ENCODE measurements around the gene CGAS.
"Not testable (repeated sequence)": the region's sequence is repeated elsewhere in the genome, so short reads cannot be mapped to it uniquely, and the experiment has no call there.

The CGAS gene

DNA sequence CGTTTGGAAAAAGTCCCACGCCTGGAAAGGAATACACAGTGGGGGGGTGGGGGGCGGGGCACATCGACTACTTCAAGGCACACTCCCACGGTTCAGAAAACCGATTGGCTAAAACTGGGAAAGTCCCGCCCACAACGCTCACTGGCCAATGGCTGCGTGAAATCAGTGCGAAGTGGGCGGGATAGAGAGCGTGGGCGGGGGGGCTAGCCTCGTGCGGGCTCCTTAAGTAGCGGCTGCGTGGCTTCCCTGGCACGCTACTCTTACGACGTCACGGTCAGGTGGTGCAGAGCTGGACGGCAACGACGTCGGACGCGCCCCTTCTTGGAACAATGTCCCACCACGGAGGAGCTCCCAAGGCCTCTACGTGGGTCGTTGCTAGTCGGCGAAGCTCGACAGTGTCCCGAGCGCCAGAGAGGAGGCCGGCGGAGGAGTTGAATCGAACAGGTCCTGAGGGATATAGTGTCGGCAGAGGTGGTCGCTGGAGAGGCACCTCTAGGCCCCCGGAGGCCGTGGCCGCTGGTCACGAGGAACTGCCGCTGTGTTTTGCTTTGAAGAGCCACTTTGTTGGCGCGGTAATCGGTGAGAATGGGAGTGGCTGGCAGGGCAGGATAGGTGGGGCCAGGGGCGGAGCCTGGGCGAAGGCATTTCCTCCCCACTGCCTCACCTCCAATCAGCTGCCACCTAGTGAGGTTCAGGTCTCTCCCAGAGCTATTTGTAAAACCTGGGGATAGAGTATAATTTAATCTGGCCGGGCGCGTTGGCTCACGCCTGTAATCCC, 57.3 kb downstream of the CGAS start, which contains the start of gene DDX43:
Gene DDX43, plus strand, starts transcription at position 252 of the 778 bp plus-strand sequence. Its CDS starts 78 bp downstream, at position 330.
- no peak for DNase-seq

DNA sequence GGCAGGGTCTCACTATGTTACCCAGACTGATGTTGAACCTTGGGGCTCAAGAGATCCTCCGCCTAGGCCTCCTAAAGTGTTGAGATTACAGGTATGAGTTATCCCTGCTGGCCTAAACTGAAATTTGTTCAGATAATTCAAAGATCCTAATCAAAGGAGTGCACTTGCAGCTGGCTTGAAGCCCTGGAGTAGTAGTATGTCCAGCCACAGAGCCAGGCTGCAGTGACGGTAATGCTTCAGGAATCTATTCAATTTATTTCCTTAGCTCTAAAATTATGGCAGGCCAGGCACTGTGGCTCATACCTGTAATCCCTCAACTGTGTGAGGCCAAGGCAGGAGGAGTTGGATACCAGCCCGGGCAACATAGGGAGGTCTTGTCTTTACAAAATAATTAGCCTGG, 58.8 kb downstream of the CGAS start:
- H3K9ac ChIP-seq (ENCODE audit: low read depth, low read length): no peak overlapping the region
- H3K36me3 ChIP-seq (ENCODE audit: insufficient read depth, low read length): no peaks in the 10 kb centered on the region
- H2AFZ ChIP-seq (ENCODE audit: low read depth, low read length): no peak overlapping the region
- TF ChIP-seq, protein P1, sequence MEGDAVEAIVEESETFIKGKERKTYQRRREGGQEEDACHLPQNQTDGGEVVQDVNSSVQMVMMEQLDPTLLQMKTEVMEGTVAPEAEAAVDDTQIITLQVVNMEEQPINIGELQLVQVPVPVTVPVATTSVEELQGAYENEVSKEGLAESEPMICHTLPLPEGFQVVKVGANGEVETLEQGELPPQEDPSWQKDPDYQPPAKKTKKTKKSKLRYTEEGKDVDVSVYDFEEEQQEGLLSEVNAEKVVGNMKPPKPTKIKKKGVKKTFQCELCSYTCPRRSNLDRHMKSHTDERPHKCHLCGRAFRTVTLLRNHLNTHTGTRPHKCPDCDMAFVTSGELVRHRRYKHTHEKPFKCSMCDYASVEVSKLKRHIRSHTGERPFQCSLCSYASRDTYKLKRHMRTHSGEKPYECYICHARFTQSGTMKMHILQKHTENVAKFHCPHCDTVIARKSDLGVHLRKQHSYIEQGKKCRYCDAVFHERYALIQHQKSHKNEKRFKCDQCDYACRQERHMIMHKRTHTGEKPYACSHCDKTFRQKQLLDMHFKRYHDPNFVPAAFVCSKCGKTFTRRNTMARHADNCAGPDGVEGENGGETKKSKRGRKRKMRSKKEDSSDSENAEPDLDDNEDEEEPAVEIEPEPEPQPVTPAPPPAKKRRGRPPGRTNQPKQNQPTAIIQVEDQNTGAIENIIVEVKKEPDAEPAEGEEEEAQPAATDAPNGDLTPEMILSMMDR (IDR thresholded peaks at IDR 0.05; ENCODE audit: borderline replicate concordance, extremely low read depth, low read length, poor library complexity, severe bottlenecking): no peak
- TF ChIP-seq EZH2 (IDR thresholded peaks at IDR 0.05; ENCODE audit: borderline replicate concordance, low read depth, low read length, severe bottlenecking): no peak
- H3K79me2 ChIP-seq (ENCODE audit: insufficient read depth, low read length): no peaks in the 10 kb centered on the region
- no peaks in the 10 kb centered on the region for H3K4me1 ChIP-seq (ENCODE audit: insufficient read depth, low read length)
- no peak overlapping the region for H3K27ac ChIP-seq (ENCODE audit: low read length)
- H4K20me1 ChIP-seq (ENCODE audit: insufficient read depth, low read length): no peaks in the 10 kb centered on the region
- ATAC-seq (ENCODE audit: insufficient read depth, low read depth) (no peak), DNase-seq (no peak)
- H3K27me3 ChIP-seq (ENCODE audit: insufficient read depth, low read length, poor library complexity): peaks cover 7% of the 10 kb centered on the region
- H3K9me3 ChIP-seq (ENCODE audit: insufficient read depth, low read length, severe bottlenecking): no peaks in the 10 kb centered on the region
- H3K4me3 ChIP-seq (ENCODE audit: low read depth in 1 of 2, low read length in 2 of 2): no peak overlapping the region
- no peak overlapping the region for H3K4me2 ChIP-seq (ENCODE audit: insufficient read depth, low read length)

More for the DNA sequence above, 57.3 kb downstream of the CGAS start, which contains the start of gene DDX43:
- Histone ChIP-seq H3K27me3 (ENCODE audit: insufficient read depth, low read length, poor library complexity) (no peaks in the 10 kb centered on the region), H3K27ac (ENCODE audit: low read length) (no peak within 1 kb of the TSS), H3K9me3 (ENCODE audit: insufficient read depth, low read length, severe bottlenecking) (no peaks in the 10 kb centered on the region), H3K36me3 (ENCODE audit: insufficient read depth, low read length) (no peaks in the 10 kb centered on the region), H3K79me2 (ENCODE audit: insufficient read depth, low read length) (no peaks in the 10 kb centered on the region), H3K4me1 (ENCODE audit: insufficient read depth, low read length) (no peaks in the 10 kb centered on the region), H2AFZ (ENCODE audit: low read depth, low read length) (no peak within 1 kb of the TSS), H3K4me2 (ENCODE audit: insufficient read depth, low read length) (no peak within 1 kb of the TSS), H3K9ac (ENCODE audit: low read depth, low read length) (no peak within 1 kb of the TSS), H4K20me1 (ENCODE audit: insufficient read depth, low read length) (no peaks in the 10 kb centered on the region), H3K4me3 (ENCODE audit: low read depth in 1 of 2, low read length in 2 of 2) (no peak within 1 kb of the TSS)
- TF ChIP-seq, protein P1 (IDR thresholded peaks at IDR 0.05; ENCODE audit: borderline replicate concordance, extremely low read depth, low read length, poor library complexity, severe bottlenecking): no peak
- no peak for ATAC-seq (ENCODE audit: insufficient read depth, low read depth)

DNA sequence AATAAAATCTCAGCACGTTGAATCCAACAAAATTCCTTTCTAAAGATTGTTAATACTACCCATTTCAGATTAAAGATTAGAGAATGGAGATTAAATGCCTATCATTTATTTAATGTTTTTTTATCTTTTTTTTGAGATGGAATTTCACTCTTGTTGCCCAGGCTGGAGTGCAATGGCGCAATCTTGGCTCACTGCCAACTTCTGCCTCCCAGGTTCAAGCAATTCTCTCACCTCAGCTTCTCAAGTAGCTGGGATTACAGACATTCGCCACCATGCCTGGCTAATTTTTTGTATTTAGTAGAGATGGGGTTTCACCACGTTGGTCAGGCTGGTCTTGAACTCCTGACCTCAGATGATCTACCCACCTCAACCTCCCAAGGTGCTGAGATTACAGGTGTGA, 59.9 kb downstream of the CGAS start:
- not testable (repeated sequence) for H3K27me3 ChIP-seq (ENCODE audit: insufficient read depth, low read length, poor library complexity); H2AFZ ChIP-seq (ENCODE audit: low read depth, low read length); H3K9ac ChIP-seq (ENCODE audit: low read depth, low read length); H3K79me2 ChIP-seq (ENCODE audit: insufficient read depth, low read length); H3K27ac ChIP-seq (ENCODE audit: low read length); H3K36me3 ChIP-seq (ENCODE audit: insufficient read depth, low read length); H3K4me2 ChIP-seq (ENCODE audit: insufficient read depth, low read length); H3K9me3 ChIP-seq (ENCODE audit: insufficient read depth, low read length, severe bottlenecking); DNase-seq; H3K4me3 ChIP-seq (ENCODE audit: low read depth in 1 of 2, low read length in 2 of 2); ATAC-seq (ENCODE audit: insufficient read depth, low read depth); H4K20me1 ChIP-seq (ENCODE audit: insufficient read depth, low read length); H3K4me1 ChIP-seq (ENCODE audit: insufficient read depth, low read length)

DNA sequence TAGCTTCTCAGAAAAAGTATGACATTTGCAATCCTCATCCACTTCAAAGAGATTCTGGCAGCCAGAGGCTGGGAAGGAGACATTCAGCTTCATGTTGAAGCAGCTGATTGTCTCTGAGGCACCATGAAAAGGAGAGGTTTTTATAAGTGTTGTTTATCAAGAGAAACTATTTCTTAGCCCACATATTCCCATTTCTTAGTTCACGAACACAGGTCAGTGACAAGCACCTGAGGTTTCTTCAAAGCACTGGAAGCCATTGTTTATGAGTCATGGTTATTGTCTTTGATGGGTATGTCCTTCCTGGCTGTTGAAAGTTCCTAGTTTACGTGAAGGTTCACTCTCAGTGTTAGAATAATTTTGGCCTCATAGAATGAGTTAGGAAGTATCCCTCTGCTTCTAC, 60.4 kb downstream of the CGAS start:
- no peaks in the 10 kb centered on the region for H3K4me1 ChIP-seq (ENCODE audit: insufficient read depth, low read length)
- no peak overlapping the region for H3K4me3 ChIP-seq (ENCODE audit: low read depth in 1 of 2, low read length in 2 of 2)
- H3K4me2 ChIP-seq (ENCODE audit: insufficient read depth, low read length): no peak overlapping the region
- H3K79me2 ChIP-seq (ENCODE audit: insufficient read depth, low read length): no peaks in the 10 kb centered on the region
- H3K9me3 ChIP-seq (ENCODE audit: insufficient read depth, low read length, severe bottlenecking): no peaks in the 10 kb centered on the region
- DNase-seq (no peak), ATAC-seq (ENCODE audit: insufficient read depth, low read depth) (no peak)
- no peak overlapping the region for H3K27ac ChIP-seq (ENCODE audit: low read length)
- no peak for TF ChIP-seq EZH2 (IDR thresholded peaks at IDR 0.05; ENCODE audit: borderline replicate concordance, low read depth, low read length, severe bottlenecking)
- TF ChIP-seq, protein P1 (IDR thresholded peaks at IDR 0.05; ENCODE audit: borderline replicate concordance, extremely low read depth, low read length, poor library complexity, severe bottlenecking): no peak
- no peaks in the 10 kb centered on the region for H3K36me3 ChIP-seq (ENCODE audit: insufficient read depth, low read length)
- peaks cover 7% of the 10 kb centered on the region for H3K27me3 ChIP-seq (ENCODE audit: insufficient read depth, low read length, poor library complexity)
- no peak overlapping the region for H2AFZ ChIP-seq (ENCODE audit: low read depth, low read length)
- no peak overlapping the region for H3K9ac ChIP-seq (ENCODE audit: low read depth, low read length)
- H4K20me1 ChIP-seq (ENCODE audit: insufficient read depth, low read length): no peaks in the 10 kb centered on the region

All from DND-41 (cell line).